HEK293 (cell line): ENCODE measurements around the gene TRIM56.
"Not testable (repeated sequence)": the region's sequence is repeated elsewhere in the genome, so short reads cannot be mapped to it uniquely, and the experiment has no call there.

Experiments
- CTCF ChIA-PET: fragments of 350-600 bp; formaldehyde crosslinking; extraction: SDS; loops from one replicate; lab custom pipeline; 2021; ENCODE audit warnings: antibody characterized with exemption; lab: Yijun Ruan, JAX
- POLR2A ChIA-PET: fragments of 300-600 bp; formaldehyde crosslinking; extraction: SDS; loops from one replicate; lab custom pipeline; 2020; ENCODE audit warnings: antibody characterized with exemption, inconsistent platforms; lab: Yijun Ruan, JAX
- H3K27ac ChIP-seq: fragments of 200-500 bp; sonication (Bioruptor generic); 2 replicates; pipeline ENCODE4 v1.5.1; 2014; ENCODE audit warnings: low read depth, low read length, control low read depth, inconsistent platforms; ENCODE audit errors: extremely low read depth
- H3K36me3 ChIP-seq, 2 experiments: fragments of 200-500 bp in 1 of 2; sonication (Bioruptor generic) in 1 of 2; 1 replicate in 1 of 2; 2 replicates in 1 of 2; pipeline ENCODE4 v1.5.1; 2014 to 2017; ENCODE audit warnings: inconsistent platforms in 2 of 2, low read length in 2 of 2; ENCODE audit not compliant: control insufficient read depth in 2 of 2, insufficient read depth in 1 of 2
- H3K4me1 ChIP-seq: fragments of 200-500 bp; sonication (Bioruptor generic); 2 replicates; pipeline ENCODE4 v1.5.1; 2014; ENCODE audit warnings: mild to moderate bottlenecking, low read length, inconsistent platforms; ENCODE audit not compliant: control insufficient read depth, insufficient read depth
- H3K4me3 ChIP-seq: 2 replicates; pipeline ENCODE4 v1.5.1; 2011; ENCODE audit warnings: low read depth, mild to moderate bottlenecking, control low read depth, low read length, moderate library complexity
- H3K9me3 ChIP-seq: fragments of 200-500 bp; sonication (Bioruptor generic); 2 replicates; pipeline ENCODE4 v1.5.1; 2014; ENCODE audit warnings: low read depth, low read length, inconsistent platforms; ENCODE audit not compliant: control insufficient read depth, insufficient read depth
- PRDM4 ChIP-seq: fragments of 450-650 bp; formaldehyde crosslinking; IDR thresholded peaks from 2 replicates; pipeline ENCODE4 v1.5.1; 2017; ENCODE audit warnings: missing biosample characterization, missing genetic modification characterization
- ZNF121 ChIP-seq: fragments of 450-650 bp; formaldehyde crosslinking; IDR thresholded peaks from 2 replicates; pipeline ENCODE4 v1.5.1; 2016; ENCODE audit warnings: missing biosample characterization, missing genetic modification characterization
- ZNF280D ChIP-seq: fragments of 450-650 bp; formaldehyde crosslinking; IDR thresholded peaks from 2 replicates; pipeline ENCODE4 v1.5.1; 2016; ENCODE audit warnings: missing biosample characterization, missing genetic modification characterization
- ZNF398 ChIP-seq: fragments of 450-650 bp; formaldehyde crosslinking; IDR thresholded peaks from 2 replicates; pipeline ENCODE4 v1.5.1; 2017; ENCODE audit warnings: missing biosample characterization, missing genetic modification characterization
- ZNF561 ChIP-seq: fragments of 450-650 bp; IDR thresholded peaks from 2 replicates; pipeline ENCODE4 v1.5.1; 2018; ENCODE audit warnings: missing biosample characterization, missing genetic modification characterization, borderline replicate concordance
- ZNF600 ChIP-seq: fragments of 450-650 bp; formaldehyde crosslinking; IDR thresholded peaks from 2 replicates; pipeline ENCODE4 v1.5.1; 2016; ENCODE audit warnings: missing biosample characterization, missing genetic modification characterization
- ZNF677 ChIP-seq: fragments of 450-650 bp; IDR thresholded peaks from 2 replicates; pipeline ENCODE4 v1.5.0; 2018; ENCODE audit warnings: missing biosample characterization, mild to moderate bottlenecking, missing genetic modification characterization, moderate library complexity

Gene TRIM56

GRCh38 chr7:101068401-101068800 is 16.9 kb upstream of the TRIM56 start (continued):
- TF ChIP-seq ZNF398 (tag by site-specific recombination): no peak
- TF ChIP-seq ZNF280D: no peak
- no peak for TF ChIP-seq ZNF677 (tag by site-specific recombination)
- TF ChIP-seq PRDM4 (tag by site-specific recombination): no peak

GRCh38 chr7:101071362-101072104 is 13.7 kb upstream of the TRIM56 start:
- ChIA-PET POLR2A (interaction anchor here (0.6 kb wide), 1 partner anchor 159 kb away, joined by 5 read pairs; no protein-coding TSS in a partner anchor), CTCF (interaction anchor here (1.3 kb wide), 1 partner anchor 13 kb away, joined by 4 read pairs; no protein-coding TSS in a partner anchor)
- not testable (repeated sequence) for H3K9me3 ChIP-seq, H3K27ac ChIP-seq, H3K36me3 ChIP-seq, H3K4me1 ChIP-seq, H3K4me3 ChIP-seq

GRCh38 chr7:101075646-101076045 is 9.6 kb upstream of the TRIM56 start:
- Histone ChIP-seq H3K36me3 (no peaks in the 10 kb centered on the region), H3K27ac (no peak overlapping the region), H3K9me3 (no peaks in the 10 kb centered on the region), H3K4me3 (no peak overlapping the region)
- CTCF ChIA-PET: interaction anchor here (2.0 kb wide), 1 partner anchor 181 kb away, joined by 10 read pairs; no protein-coding TSS in a partner anchor
- TF ChIP-seq ZNF561 (tag by site-specific recombination) (no peak), ZNF600 (tag by site-specific recombination) (0 out of 2 replicates have a peak, but pooled peaks have one; percentile 14)
- TF ChIP-seq, all 188 proteins: peak for 1
- H3K4me1 ChIP-seq: no peaks in the 10 kb centered on the region
- POLR2A ChIA-PET: interaction anchor here (1.0 kb wide), 1 partner anchor 201 kb away, joined by 3 read pairs; the partner anchor contains the start of gene SRRT

GRCh38 chr7:101076183-101076582 is 9.1 kb upstream of the TRIM56 start:
- ChIA-PET POLR2A (interaction anchor here (1.0 kb wide), 1 partner anchor 201 kb away, joined by 3 read pairs; the partner anchor contains the start of gene SRRT), CTCF (interaction anchor here (0.6 to 2.1 kb wide), 4 partner anchors 29 to 469 kb away, joined by 3 to 10 read pairs (median 5); no protein-coding TSS in a partner anchor)
- H3K36me3 ChIP-seq, H3K4me3 ChIP-seq: not testable (repeated sequence)
- 0 out of 2 replicates have a peak, but pooled peaks have one; percentile 31 for TF ChIP-seq ZNF121
- TF ChIP-seq, all 188 proteins: peak for 1; not testable (repeated sequence) for 187
- not testable (repeated sequence) for H3K4me1 ChIP-seq, H3K27ac ChIP-seq, H3K9me3 ChIP-seq
